Coronary artery (tissue), 2 donors: ENCODE results near the gene GAGE13.
"Not testable (repeated sequence)": the region's sequence is repeated elsewhere in the genome, so short reads cannot be mapped to it uniquely, and the experiment has no call there.

Experiments used
- DNase-seq: peaks from one replicate; pipeline ENCODE4 v3.0.0-alpha.2; 2017; ENCODE audit warnings: low spot score
- H3K27ac ChIP-seq, 2 donors: fragments of 200-600 bp; sonication (generic); one replicate each; pipeline ENCODE4 v1.5.1; 2016 to 2019
- H3K4me3 ChIP-seq: fragments of 200-600 bp; sonication (generic); 2 replicates; pipeline ENCODE4 v1.5.1; 2016; ENCODE audit warnings: mild to moderate bottlenecking, moderate library complexity
- TF ChIP-seq, protein P1 (sequence below): fragments of 200-600 bp; sonication (generic); IDR thresholded peaks from one replicate; pipeline ENCODE4 v1.5.1; 2019; ENCODE audit warnings: antibody characterized with exemption

The GAGE13 gene, protein sequence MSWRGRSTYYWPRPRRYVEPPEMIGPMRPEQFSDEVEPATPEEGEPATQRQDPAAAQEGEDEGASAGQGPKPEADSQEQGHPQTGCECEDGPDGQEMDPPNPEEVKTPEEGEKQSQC

DNA sequence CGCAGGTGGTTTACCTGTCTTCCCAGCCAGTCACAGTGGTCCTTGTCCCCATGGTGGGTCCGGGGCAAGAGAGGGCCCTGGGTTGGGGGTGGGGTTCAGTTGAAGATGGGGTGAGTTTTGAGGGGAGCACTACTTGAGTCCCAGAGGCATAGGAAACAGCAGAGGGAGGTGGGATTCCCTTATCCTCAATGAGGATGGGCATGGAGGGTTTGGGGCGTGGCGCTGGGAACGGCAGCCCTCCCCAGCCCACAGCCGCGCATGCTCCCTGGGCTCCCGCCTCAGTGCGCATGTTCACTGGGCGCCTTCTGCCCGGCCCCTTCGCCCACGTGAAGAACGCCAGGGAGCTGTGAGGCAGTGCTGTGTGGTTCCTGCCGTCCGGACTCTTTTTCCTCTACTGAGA, at the start of gene GAGE13:
Gene GAGE13 (plus strand): TSS at position 301 of the 400 bp plus-strand sequence. CDS start 1,156 bp downstream, outside the sequence.
- H3K4me3 ChIP-seq, DNase-seq, H3K27ac ChIP-seq: not testable (repeated sequence)

DNA sequence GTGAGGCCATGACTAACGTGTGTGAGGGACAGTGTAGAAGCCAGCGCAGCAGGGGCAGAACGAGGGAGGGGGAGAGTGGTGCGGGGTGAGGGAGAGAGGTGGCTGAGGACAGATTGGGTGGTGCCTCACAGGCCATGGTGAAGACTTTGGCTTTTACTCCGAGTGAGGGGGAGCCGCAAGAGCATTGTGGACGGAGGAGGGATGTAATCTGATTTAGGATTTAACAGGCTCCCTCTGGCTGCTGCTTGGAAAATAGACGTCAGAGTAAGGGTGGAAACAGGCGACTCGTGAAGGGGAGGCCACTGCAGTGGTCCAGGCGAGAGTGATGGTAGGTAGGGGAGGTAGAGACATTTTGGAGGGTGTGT, 48.8 kb upstream of the GAGE13 start:
- H3K27ac ChIP-seq = no peak overlapping the region
- no peak for DNase-seq

GRCh38 chrX:49284212-49284611, 47.2 kb upstream of the GAGE13 start:
- TF ChIP-seq, protein P1, sequence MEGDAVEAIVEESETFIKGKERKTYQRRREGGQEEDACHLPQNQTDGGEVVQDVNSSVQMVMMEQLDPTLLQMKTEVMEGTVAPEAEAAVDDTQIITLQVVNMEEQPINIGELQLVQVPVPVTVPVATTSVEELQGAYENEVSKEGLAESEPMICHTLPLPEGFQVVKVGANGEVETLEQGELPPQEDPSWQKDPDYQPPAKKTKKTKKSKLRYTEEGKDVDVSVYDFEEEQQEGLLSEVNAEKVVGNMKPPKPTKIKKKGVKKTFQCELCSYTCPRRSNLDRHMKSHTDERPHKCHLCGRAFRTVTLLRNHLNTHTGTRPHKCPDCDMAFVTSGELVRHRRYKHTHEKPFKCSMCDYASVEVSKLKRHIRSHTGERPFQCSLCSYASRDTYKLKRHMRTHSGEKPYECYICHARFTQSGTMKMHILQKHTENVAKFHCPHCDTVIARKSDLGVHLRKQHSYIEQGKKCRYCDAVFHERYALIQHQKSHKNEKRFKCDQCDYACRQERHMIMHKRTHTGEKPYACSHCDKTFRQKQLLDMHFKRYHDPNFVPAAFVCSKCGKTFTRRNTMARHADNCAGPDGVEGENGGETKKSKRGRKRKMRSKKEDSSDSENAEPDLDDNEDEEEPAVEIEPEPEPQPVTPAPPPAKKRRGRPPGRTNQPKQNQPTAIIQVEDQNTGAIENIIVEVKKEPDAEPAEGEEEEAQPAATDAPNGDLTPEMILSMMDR = no peak
- Histone ChIP-seq H3K27ac (no peak overlapping the region), H3K4me3 (no peak overlapping the region)
- no peak for DNase-seq

More for the DNA sequence above, 48.8 kb upstream of the GAGE13 start:
- TF ChIP-seq, protein P1 = no peak
- no peak overlapping the region for H3K4me3 ChIP-seq

DNA sequence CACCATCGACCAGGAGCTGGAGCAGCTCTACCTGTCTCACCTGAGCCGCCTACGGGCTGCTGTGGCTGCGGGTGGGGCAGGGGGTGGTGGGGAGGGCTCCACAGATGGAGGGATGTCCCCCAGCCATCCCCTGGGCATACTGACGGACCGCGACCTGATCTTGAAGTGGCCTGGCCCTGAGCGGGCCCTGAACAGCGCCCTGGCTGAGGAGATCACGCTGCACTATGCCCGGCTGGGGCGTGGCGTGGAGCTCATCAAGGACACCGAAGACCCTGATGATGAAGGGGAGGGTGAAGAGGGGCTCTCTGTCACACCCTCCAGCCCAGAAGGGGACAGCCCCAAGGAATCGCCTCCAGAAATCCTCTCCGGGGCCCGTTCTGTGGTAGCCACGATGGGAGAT, 45.2 kb upstream of the GAGE13 start:
- Histone ChIP-seq H3K4me3 (no peak overlapping the region), H3K27ac (no peak overlapping the region)
- TF ChIP-seq, protein P1 = no peak
- no peak for DNase-seq

- H3K27ac ChIP-seq = no peak overlapping the region
- no peak for DNase-seq
- TF ChIP-seq, protein P1 = no peak
- no peak overlapping the region for H3K4me3 ChIP-seq
Measured at GRCh38 chrX:49286581-49286980, 44.8 kb upstream of the GAGE13 start.

- TF ChIP-seq, protein P1 = no peak
- Histone ChIP-seq H3K27ac (no peak overlapping the region), H3K4me3 (no peak overlapping the region)
- no peak for DNase-seq
Measured at GRCh38 chrX:49287665-49288064, 43.7 kb upstream of the GAGE13 start.

DNA sequence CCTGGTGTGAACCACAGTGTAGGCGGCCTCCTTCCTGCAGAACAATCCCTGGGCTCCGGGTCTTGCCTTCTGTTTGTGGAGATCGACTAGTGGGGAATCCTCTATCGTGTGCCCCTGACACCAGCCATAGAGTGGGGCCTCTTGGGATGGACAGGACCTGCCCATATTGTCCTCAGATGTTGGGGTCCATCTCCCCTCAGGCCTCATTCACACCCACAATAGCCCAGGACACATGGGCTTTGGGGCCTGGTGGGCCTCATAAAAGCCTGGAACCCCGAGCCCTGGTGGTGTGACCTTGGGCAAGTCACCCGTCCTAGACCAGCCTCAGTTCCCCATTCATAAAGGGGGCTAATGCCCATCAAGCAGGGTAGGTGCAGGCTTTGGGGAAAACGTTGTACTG, 41.2 kb upstream of the GAGE13 start:
- TF ChIP-seq, protein P1 = no peak
- no peak for DNase-seq
- H3K27ac ChIP-seq = no peak overlapping the region

More for the DNA sequence above, 41.2 kb upstream of the GAGE13 start:
- H3K4me3 ChIP-seq = no peak overlapping the region
